ENCODE measurements around the gene TBX6. TPM values are rescaled to one million over a fixed set of nuclear protein-coding genes. Genes with fewer than 3 reads are reported as not detected.

Gene TBX6
- total RNA-seq, 1 experiment from 2014 or later, result 1.6 TPM

DNA sequence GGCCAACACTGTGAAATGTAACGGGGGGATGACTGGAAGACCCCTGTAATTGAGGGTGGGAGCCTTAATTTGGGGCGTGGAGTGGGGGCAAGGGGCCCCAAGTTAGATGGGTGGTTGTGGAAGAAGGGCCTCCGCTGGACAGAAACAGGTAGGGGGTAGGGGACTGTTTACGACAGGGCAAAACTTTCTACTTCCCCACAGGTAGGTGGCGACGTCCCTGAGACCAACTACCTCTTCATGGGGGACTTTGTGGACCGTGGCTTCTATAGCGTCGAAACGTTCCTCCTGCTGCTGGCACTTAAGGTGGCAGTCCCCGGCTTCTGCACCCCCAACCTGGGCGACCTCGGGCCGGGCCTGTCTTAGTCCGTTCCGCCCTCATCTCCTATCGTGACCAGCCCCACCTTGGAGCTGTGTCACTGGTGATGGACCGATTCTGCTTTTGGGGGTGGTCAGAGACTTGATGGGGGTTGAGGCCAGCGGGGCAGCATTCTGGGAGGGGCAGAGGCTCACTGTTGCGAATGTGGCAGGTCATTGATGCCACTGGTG is 9.1 kb downstream of the TBX6 start:
- no peaks in the 10 kb centered on the region for H3K23me2 ChIP-seq (ENCODE audit: insufficient read length, low read depth, low read length, poor library complexity, severe bottlenecking)
- Mint-ChIP-seq H3K4me1 (no peaks in the 10 kb centered on the region), H3K9me3 (no peaks in the 10 kb centered on the region), H3K36me3 (ENCODE audit: insufficient read depth in 1 of 3, low read depth in 3 of 3) (peaks cover 49 to 78% (median 74%) of the 10 kb centered on the region in 3 experiments), H3K27me3 (ENCODE audit: low read depth) (0 out of 2 replicates have a peak, but pooled peaks cover 2% of the 10 kb centered on the region), H3K27ac (0 out of 7 replicates have a peak overlapping the region, but pooled peaks of 1 of the 3 experiments have one; percentile 18), H3K4me3 (no peak overlapping the region)
- H4K20me1 ChIP-seq (ENCODE audit: control insufficient read depth, insufficient read depth, insufficient read length), result no peaks in the 10 kb centered on the region
- no peak overlapping the region for H2BK15ac ChIP-seq (ENCODE audit: low read depth, low read length)
- no peak overlapping the region for H2BK5ac ChIP-seq (ENCODE audit: insufficient read length, low read length)
- H3K4ac ChIP-seq (ENCODE audit: low read depth, low read length), result no peak overlapping the region
- no peak for DNase-seq
- no peak overlapping the region for H3K14ac ChIP-seq (ENCODE audit: insufficient read depth, low read length)
- H3K27ac ChIP-seq (ENCODE audit: insufficient read length, low read depth, low read length), result no peak overlapping the region
- H4K5ac ChIP-seq (ENCODE audit: insufficient read length, low read depth, low read length), result no peak overlapping the region
- H2BK12ac ChIP-seq (ENCODE audit: insufficient read length, low read depth, low read length), result no peak overlapping the region
- H3K79me2 ChIP-seq (ENCODE audit: insufficient read depth, low read length), result peaks cover 5% of the 10 kb centered on the region; the same call in 1 of the 2 replicates
- H3K23ac ChIP-seq (ENCODE audit: insufficient read length, low read depth, low read length), result no peak overlapping the region
- no peak overlapping the region for H4K8ac ChIP-seq (replicated peaks; ENCODE audit: insufficient read length, low read depth, low read length)
- H3K9ac ChIP-seq (ENCODE audit: extremely low read depth, insufficient read length, low read length), result no peak overlapping the region
- H2AFZ ChIP-seq (ENCODE audit: low read length), result no peak overlapping the region
- H3K4me1 ChIP-seq (ENCODE audit: insufficient read depth, low read length), result no peaks in the 10 kb centered on the region
- no peaks in the 10 kb centered on the region for H3K9me3 ChIP-seq (ENCODE audit: control insufficient read depth, low read depth, low read length)
- no peak overlapping the region for H2BK20ac ChIP-seq (ENCODE audit: low read depth, low read length, poor library complexity, severe bottlenecking)
- WGBS (ENCODE audit: extremely low coverage, insufficient read length, low lambda C conversion rate), result no CpG with 5 or more reads among the region's 20 CpGs
- H4K91ac ChIP-seq (ENCODE audit: insufficient read length, low read depth, low read length), result no peak overlapping the region
- H3K27me3 ChIP-seq (ENCODE audit: insufficient read depth, low read length), result no peaks in the 10 kb centered on the region
- no peak overlapping the region for H3K18ac ChIP-seq (ENCODE audit: insufficient read length, low read depth, low read length)
- H2AK5ac ChIP-seq (ENCODE audit: insufficient read length, low read length), result no peak overlapping the region
- peaks cover 3% of the 10 kb centered on the region for H3K79me1 ChIP-seq (ENCODE audit: insufficient read depth, low read depth, low read length, poor library complexity, severe bottlenecking)
- no peak overlapping the region for H3K4me2 ChIP-seq (ENCODE audit: insufficient read depth, insufficient read length, low read length)
- H2BK120ac ChIP-seq (ENCODE audit: low read depth, low read length, poor library complexity, severe bottlenecking), result no peak overlapping the region
- H3K56ac ChIP-seq (ENCODE audit: insufficient read length, low read depth, low read length), result no peak overlapping the region
- no peak overlapping the region for H3T11ph ChIP-seq (ENCODE audit: low read length)
- TF ChIP-seq, protein P1, sequence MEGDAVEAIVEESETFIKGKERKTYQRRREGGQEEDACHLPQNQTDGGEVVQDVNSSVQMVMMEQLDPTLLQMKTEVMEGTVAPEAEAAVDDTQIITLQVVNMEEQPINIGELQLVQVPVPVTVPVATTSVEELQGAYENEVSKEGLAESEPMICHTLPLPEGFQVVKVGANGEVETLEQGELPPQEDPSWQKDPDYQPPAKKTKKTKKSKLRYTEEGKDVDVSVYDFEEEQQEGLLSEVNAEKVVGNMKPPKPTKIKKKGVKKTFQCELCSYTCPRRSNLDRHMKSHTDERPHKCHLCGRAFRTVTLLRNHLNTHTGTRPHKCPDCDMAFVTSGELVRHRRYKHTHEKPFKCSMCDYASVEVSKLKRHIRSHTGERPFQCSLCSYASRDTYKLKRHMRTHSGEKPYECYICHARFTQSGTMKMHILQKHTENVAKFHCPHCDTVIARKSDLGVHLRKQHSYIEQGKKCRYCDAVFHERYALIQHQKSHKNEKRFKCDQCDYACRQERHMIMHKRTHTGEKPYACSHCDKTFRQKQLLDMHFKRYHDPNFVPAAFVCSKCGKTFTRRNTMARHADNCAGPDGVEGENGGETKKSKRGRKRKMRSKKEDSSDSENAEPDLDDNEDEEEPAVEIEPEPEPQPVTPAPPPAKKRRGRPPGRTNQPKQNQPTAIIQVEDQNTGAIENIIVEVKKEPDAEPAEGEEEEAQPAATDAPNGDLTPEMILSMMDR (conservative IDR thresholded peaks at IDR 0.05), result peak; percentile 48; the same call in 2 of the 3 replicates

Measured in H9 (cell line).